ENCODE results near the gene CCM2.

Gene CCM2

GRCh38 chr7:45088146-45088701 lies 88.2 kb downstream of the CCM2 start:
- DNase-seq (ENCODE audit: insufficient read length) (no peak), FAIRE-seq (no peak)
- TF ChIP-seq POLR2A (IDR thresholded peaks at IDR 0.05; ENCODE audit: low read depth, low read length), result no peak
- TF ChIP-seq POLR2AphosphoS5 (IDR thresholded peaks at IDR 0.05; ENCODE audit: low read depth, low read length), result no peak
- no peak for TF ChIP-seq TAF1 (IDR thresholded peaks at IDR 0.05; ENCODE audit: borderline replicate concordance, low read depth, low read length)

GRCh38 chr7:45088821-45089340 lies 88.9 kb downstream of the CCM2 start, which contains the start of gene NACAD:
TSS of gene NACAD (minus strand) at chr7:45088969. CDS start at chr7:45088894, 75 bp downstream.
- FAIRE-seq, result no peak
- TF ChIP-seq POLR2AphosphoS5 (IDR thresholded peaks at IDR 0.05; ENCODE audit: low read depth, low read length) (no peak), POLR2A (IDR thresholded peaks at IDR 0.05; ENCODE audit: low read depth, low read length) (no peak), TAF1 (IDR thresholded peaks at IDR 0.05; ENCODE audit: borderline replicate concordance, low read depth, low read length) (no peak)
- DNase-seq (ENCODE audit: insufficient read length), result no peak

- FAIRE-seq, result no peak
- TF ChIP-seq TAF1 (IDR thresholded peaks at IDR 0.05; ENCODE audit: borderline replicate concordance, low read depth, low read length), result no peak
- no peak for TF ChIP-seq POLR2A (IDR thresholded peaks at IDR 0.05; ENCODE audit: low read depth, low read length)
- TF ChIP-seq POLR2AphosphoS5 (IDR thresholded peaks at IDR 0.05; ENCODE audit: low read depth, low read length), result no peak
- no peak for DNase-seq (ENCODE audit: insufficient read length)
Observed at GRCh38 chr7:45089341-45089891, 89.4 kb downstream of the CCM2 start.

- DNase-seq (ENCODE audit: insufficient read length), result no peak
- no peak for FAIRE-seq
- TF ChIP-seq TAF1 (IDR thresholded peaks at IDR 0.05; ENCODE audit: borderline replicate concordance, low read depth, low read length) (no peak), POLR2AphosphoS5 (IDR thresholded peaks at IDR 0.05; ENCODE audit: low read depth, low read length) (no peak), POLR2A (IDR thresholded peaks at IDR 0.05; ENCODE audit: low read depth, low read length) (no peak)
Observed at GRCh38 chr7:45092100-45092930, 92.3 kb downstream of the CCM2 start.

GRCh38 chr7:45092931-45093235 lies 92.9 kb downstream of the CCM2 start:
- TF ChIP-seq TAF1 (IDR thresholded peaks at IDR 0.05; ENCODE audit: borderline replicate concordance, low read depth, low read length), result no peak
- FAIRE-seq (no peak), DNase-seq (ENCODE audit: insufficient read length) (no peak)

- FAIRE-seq (no peak), DNase-seq (ENCODE audit: insufficient read length) (no peak)
- no peak; the same call in 1 of the 2 replicates for TF ChIP-seq POLR2A (IDR thresholded peaks at IDR 0.05; ENCODE audit: low read depth, low read length)
- TF ChIP-seq POLR2AphosphoS5 (IDR thresholded peaks at IDR 0.05; ENCODE audit: low read depth, low read length), result peak; percentile 44; the same call in 1 of the 2 replicates
- no peak for TF ChIP-seq TAF1 (IDR thresholded peaks at IDR 0.05; ENCODE audit: borderline replicate concordance, low read depth, low read length)
Observed at GRCh38 chr7:45098983-45099839, 99.2 kb downstream of the CCM2 start.

GRCh38 chr7:45099891-45100760 lies 100.1 kb downstream of the CCM2 start:
- TF ChIP-seq POLR2A (IDR thresholded peaks at IDR 0.05; ENCODE audit: low read depth, low read length) (no peak), TAF1 (IDR thresholded peaks at IDR 0.05; ENCODE audit: borderline replicate concordance, low read depth, low read length) (no peak), POLR2AphosphoS5 (IDR thresholded peaks at IDR 0.05; ENCODE audit: low read depth, low read length) (no peak)
- FAIRE-seq, result no peak
- DNase-seq (ENCODE audit: insufficient read length), result no peak

- TF ChIP-seq TAF1 (IDR thresholded peaks at IDR 0.05; ENCODE audit: borderline replicate concordance, low read depth, low read length), result no peak
- TF ChIP-seq POLR2A (IDR thresholded peaks at IDR 0.05; ENCODE audit: low read depth, low read length), result no peak
- no peak for TF ChIP-seq POLR2AphosphoS5 (IDR thresholded peaks at IDR 0.05; ENCODE audit: low read depth, low read length)
- DNase-seq (ENCODE audit: insufficient read length) (no peak), FAIRE-seq (no peak)
Observed at GRCh38 chr7:45100761-45101480, 100.9 kb downstream of the CCM2 start.

- TF ChIP-seq POLR2A (IDR thresholded peaks at IDR 0.05; ENCODE audit: low read depth, low read length), result no peak
- no peak for TF ChIP-seq POLR2AphosphoS5 (IDR thresholded peaks at IDR 0.05; ENCODE audit: low read depth, low read length)
- no peak for TF ChIP-seq TAF1 (IDR thresholded peaks at IDR 0.05; ENCODE audit: borderline replicate concordance, low read depth, low read length)
- FAIRE-seq (no peak), DNase-seq (ENCODE audit: insufficient read length) (no peak)
Observed at GRCh38 chr7:45101748-45102147, 101.7 kb downstream of the CCM2 start.
